GM18868 (cell line): Measurements from ENCODE around the gene BIRC6.
A peak's percentile ranks its signal among the peaks of the same experiment; 100 is the strongest.
"Not testable (repeated sequence)": the region's sequence is repeated elsewhere in the genome, so short reads cannot be mapped to it uniquely, and the experiment has no call there.

Source experiments
- ATAC-seq: cut with Tn5 transposase; IDR thresholded peaks from one replicate; pipeline ENCODE4 v1.9.1; 2021; ENCODE audit warnings: mild to moderate bottlenecking, moderate library complexity; ENCODE audit not compliant: unreplicated experiment

Gene BIRC6

GRCh38 chr2:32502941-32503340 lies 146.1 kb downstream of the BIRC6 start:
- ATAC-seq: no peak

- no peak for ATAC-seq
Measured at GRCh38 chr2:32504877-32505478, 148.2 kb downstream of the BIRC6 start.

GRCh38 chr2:32506446-32506845 lies 149.6 kb downstream of the BIRC6 start:
- no peak for ATAC-seq

DNA sequence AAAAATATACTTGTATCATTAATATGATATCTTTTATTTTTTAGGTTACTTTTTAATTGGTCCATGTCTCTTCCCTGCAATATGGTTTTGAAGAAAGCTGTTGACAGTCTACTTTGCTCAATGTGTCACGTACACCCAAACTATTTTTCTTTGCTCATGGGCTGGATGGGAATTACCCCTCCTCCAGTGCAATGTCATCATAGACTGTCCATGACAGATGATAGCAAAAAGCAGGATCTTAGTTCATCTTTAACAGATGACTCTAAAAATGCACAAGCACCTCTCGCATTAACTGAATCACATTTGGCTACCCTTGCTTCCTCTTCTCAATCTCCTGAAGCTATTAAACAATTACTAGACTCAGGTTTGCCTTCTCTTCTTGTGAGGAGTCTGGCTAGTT lies 158.1 kb downstream of the BIRC6 start:
- no peak for ATAC-seq

DNA sequence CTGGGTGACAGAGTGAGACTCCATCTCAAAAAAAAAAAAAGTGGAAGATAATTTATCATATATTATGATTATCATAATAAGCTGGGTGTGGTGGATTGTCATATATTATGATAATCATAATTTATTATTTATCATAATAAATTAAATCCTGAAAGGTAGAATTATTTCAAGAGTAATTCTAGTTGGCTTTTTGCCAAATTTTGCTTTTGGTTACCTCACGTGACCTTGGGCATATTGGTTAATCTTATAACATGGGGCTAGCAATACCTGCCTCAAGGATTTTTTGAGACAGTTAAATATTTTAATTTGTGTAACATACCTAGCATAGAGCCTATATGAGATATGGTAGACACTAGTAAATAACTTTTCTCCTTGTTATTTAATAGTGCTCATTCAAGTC lies 159.7 kb downstream of the BIRC6 start:
- ATAC-seq: no peak

- no peak for ATAC-seq
Measured at GRCh38 chr2:32522770-32523169, 165.9 kb downstream of the BIRC6 start.

DNA sequence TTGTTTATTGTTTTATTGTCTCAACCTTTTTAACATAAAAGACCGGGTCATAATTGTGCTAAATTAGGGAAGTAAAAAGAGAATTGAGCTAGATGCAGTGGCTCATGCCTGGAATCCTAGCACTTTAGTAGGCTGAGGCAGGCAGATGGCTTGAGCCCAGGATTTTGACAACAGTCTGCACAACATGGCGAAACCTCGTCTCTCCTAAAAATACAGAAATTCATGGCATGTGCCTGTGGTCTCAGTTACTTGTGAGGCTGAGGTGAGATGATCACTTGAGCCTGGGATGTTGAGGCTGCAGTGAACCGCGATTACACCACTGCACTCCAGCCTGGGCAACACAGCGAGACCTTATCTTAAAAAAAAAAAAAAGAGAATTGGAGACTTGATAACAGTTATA lies 166.9 kb downstream of the BIRC6 start:
- ATAC-seq: no peak

GRCh38 chr2:32532341-32532740 lies 175.5 kb downstream of the BIRC6 start:
- ATAC-seq: no peak

- ATAC-seq: no peak
Measured at GRCh38 chr2:32532961-32533360, 176.1 kb downstream of the BIRC6 start.

GRCh38 chr2:32534831-32535230 lies 178.0 kb downstream of the BIRC6 start:
- no peak for ATAC-seq

- ATAC-seq: no peak
Measured at GRCh38 chr2:32538735-32539134, 181.9 kb downstream of the BIRC6 start.

GRCh38 chr2:32552483-32552882 lies 195.7 kb downstream of the BIRC6 start:
- not testable (repeated sequence) for ATAC-seq

DNA sequence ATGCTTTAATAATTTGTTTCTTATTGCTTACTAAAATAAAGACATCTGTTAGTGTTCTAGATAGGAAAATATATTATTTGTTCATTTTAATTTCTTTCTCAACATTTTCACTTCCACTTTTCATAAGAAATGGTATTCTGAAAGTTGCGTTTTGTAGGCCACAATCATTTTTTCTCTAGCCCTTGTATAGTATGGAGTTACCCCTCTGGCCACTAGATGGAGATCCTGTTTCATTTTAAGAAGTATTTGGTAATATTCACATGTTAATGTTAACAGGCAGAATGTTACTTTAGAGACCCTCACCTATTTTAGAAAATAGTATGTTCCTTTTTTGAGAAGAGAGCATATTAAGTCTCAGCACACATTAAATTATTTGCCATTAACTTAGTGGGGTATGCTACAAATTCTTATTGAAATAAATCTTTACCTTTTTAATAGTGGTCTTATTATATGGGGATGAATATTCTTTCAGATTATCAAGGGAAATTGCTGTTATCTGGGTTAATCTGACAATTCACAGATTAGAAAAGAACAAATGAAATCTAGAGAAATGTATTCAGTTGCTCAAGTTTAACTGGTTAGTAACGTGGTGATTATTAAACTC lies 197.1 kb downstream of the BIRC6 start:
- peak; percentile 95 for ATAC-seq

DNA sequence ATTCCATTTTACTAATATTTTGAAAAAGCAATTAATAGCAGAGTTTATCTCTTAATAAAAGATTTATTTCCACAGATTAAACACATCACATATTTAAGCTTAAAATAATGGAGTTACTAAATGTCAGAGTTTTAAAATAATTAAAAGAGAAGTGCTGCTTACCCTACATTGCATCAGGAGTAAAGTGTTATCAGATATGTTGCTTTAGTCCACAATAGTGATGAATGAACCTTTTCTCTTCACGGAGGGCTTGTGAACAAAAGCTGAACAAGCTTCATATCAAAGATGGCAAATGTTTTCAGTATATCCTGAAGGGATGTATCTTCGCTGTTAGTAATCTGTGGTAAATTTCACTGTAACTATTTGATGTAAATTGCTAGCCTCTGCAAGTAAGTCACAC lies 201.7 kb downstream of the BIRC6 start:
- ATAC-seq: no peak

DNA sequence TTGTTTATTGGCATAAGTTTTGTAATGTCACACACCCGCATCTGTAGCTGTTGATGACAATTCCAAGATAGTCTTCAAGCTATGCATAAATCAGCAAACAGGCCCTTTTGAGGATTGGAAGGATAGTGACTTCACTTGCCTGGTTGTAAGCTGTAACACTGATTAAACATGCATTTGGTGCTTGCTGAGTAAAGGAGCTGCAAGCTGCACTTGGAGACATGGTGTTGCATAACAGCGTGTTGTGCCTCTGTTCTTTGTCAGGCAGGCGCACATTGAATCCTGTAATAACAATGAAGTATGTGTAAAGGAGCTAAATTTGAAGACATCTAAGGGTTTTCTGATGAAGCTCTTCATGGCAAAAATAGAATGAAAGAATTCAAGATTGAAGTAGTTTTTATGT lies 202.3 kb downstream of the BIRC6 start:
- ATAC-seq: no peak

GRCh38 chr2:32562906-32563305 lies 206.1 kb downstream of the BIRC6 start:
- no peak for ATAC-seq

GRCh38 chr2:32564417-32565035 lies 207.7 kb downstream of the BIRC6 start:
- no peak for ATAC-seq

DNA sequence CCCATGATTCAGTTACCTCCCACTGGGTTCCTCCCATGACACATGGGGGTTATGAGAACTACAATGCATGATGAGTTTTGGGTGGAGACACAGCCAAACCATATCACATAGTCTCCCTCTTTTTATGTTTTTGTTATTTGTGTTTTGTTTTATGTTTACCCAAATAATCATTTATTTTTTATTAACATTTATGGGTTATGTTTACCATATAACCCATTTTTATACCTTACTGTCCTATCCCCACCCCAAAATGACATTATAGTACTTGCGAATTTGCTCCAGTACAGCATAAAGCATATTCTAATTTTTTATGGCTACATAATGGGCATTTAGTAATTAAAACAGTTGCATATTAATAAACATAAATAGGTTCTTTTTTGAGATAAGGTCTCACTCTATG lies 209.1 kb downstream of the BIRC6 start:
- ATAC-seq: no peak

DNA sequence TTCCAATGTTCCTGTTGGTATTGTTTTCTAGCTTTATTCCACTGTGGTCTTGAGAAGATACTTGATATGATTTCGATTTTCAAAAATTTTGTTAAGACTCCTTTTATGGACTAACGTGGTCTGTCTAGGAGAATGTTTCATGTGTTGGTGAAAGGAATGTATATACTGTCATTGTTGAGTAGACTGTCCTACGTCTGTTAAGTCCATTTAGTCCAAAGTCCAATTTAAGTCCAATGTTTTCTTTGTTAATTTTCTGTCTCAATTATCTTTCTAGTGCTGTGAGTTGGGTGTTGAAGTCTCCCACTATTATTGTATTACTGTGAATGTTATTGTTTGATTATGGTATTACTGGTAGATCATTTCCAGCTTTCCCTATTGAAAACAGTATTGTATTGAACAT lies 215.2 kb downstream of the BIRC6 start:
- ATAC-seq: no peak

- no peak for ATAC-seq
Measured at GRCh38 chr2:32572737-32573136, 215.9 kb downstream of the BIRC6 start.

GRCh38 chr2:32591669-32592463 lies 235.0 kb downstream of the BIRC6 start:
- peak; percentile 82 for ATAC-seq

- no peak for ATAC-seq
Measured at GRCh38 chr2:32594573-32594972, 237.8 kb downstream of the BIRC6 start.
